GM21529 (cell line): ENCODE data around the gene BPIFB2.

Experiments used
- ATAC-seq: cut with Tn5 transposase; IDR thresholded peaks from one replicate; pipeline ENCODE4 v1.9.1; 2021; ENCODE audit not compliant: unreplicated experiment

The BPIFB2 gene

DNA sequence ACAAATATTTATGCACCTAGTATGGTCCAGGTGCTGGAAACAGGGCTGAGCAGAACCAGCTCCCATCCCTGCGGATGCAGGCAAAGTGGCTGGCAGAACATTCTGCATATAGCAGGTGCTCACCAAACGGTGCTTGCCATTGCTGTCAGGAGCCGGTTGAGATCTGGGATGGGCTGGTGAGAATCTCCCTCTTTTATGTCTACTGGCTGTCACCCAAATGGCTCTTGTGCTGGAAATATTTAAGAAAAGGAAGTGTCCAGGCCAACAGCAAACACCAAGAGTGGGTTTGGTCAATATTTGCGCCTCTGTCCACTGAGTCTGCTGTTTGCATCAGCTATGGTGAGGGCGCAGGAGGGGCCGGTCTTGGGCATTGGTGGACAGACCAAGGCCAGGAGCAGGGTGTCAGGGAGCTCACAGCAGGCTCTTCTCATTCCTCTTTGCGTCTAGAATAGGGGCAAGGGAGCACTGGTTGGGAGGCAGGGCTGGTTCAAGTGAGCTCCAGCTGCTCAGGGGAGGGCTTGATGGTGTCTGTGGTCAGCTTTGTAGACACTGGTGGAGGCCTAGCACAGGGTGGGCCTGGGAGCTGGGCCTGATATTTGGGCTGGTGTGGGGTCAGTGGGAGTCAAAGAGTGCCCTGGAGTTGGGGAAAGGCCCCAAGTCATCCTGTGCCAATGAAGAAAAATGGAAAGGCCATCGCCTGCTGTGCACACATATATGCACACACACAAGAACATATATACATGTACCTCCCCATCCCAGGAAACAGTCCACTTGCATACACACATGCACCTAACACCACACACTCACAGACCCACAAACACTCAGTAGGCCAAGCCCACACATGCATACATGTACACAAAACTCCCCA, 1.4 kb upstream of the BPIFB2 start:
- ATAC-seq: no peak

DNA sequence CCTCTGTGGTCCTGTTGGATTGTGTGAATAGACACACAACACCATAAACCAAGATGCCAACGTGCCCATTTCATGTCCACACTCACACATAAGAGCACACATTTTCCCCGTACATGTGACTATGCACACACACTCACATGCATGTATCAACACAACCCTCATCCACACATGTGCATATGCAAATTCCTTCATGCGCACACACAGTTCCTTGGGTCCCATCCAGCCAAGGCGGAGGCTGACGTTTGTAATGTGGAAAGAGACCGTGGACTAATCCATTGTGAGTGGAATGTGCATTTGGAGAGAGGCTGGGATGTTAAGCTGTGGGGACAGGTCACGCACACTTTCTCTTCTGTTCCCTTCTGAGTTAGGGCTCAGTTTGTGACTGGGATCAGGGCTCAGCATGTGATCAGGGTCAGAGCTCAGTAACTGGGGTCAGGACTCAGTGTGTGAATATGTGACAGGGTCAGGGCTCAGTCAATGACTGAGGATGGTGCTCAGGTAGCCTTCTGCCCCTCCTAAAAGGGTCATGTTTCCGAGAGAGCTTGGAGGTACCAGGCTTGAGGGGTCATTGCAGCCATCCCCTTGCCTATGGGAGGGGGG, 628 bp upstream of the BPIFB2 start:
- no peak for ATAC-seq

GRCh38 chr20:33008336-33009213, 1.1 kb downstream of the BPIFB2 start:
- no peak for ATAC-seq

GRCh38 chr20:33009214-33010132, 2.0 kb downstream of the BPIFB2 start:
- no peak for ATAC-seq

DNA sequence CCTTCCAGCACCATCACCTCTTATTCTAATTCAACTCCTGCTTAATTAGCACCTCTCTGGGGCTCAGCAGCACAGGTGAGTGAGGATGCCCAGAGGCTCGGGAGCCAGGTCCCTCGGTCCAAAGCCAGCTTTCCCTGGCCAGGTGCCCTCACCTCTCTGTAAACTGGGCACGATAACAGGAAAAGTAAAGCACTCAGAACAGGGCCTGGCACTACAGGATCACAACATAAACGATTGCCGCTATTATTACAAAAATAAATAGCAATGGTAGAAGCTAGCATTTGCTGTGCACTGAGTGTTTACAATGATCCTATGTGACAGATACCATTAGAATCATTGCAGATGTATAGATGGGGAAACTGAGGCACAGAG, 2.6 kb downstream of the BPIFB2 start:
- ATAC-seq: no peak

- no peak for ATAC-seq
Measured at GRCh38 chr20:33010674-33011449, 3.4 kb downstream of the BPIFB2 start.

DNA sequence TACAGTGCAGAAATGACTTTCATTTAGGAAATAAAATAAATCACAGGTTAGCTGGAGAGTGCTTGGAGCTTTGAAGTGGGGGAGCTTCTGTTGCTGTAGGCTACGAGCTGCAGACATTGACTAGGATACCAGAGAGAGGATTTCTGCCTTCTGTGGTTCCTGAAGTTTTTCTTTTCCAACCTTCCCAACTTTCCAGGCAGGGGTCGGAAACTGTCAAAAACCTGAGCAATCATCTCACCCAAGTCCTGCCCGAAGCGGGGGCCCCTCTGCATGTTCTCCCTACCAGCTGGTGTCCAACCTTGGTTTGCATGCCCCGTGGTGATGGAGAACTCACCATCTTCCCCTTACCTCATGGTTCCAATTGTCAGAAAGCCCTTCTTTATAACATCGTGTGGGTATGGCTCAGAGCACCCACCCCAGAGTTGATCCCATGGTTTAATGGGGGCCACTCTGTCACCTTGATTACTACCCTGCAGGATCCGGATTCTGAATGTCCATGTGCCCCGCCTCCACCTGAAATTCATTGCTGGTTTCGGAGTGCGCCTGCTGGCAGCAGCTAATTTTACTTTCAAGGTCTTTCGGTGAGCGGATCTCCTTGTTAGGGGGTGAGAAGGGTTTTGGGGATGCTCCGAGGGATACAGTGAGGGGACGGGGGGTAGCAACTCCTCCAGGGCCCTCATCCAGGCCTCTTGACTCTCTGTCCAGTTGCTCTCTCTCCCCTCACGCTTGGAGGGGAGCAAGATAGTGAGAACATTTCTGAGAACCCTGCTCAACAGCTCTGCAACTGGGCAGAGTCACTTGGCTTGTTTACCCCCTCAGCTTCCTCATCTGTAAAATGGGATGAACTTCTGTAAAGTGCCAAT, 5.1 kb downstream of the BPIFB2 start:
- ATAC-seq: no peak

- ATAC-seq: no peak
Measured at GRCh38 chr20:33013701-33014326, 6.3 kb downstream of the BPIFB2 start.

- no peak for ATAC-seq
Measured at GRCh38 chr20:33014336-33015113, 7.0 kb downstream of the BPIFB2 start.

DNA sequence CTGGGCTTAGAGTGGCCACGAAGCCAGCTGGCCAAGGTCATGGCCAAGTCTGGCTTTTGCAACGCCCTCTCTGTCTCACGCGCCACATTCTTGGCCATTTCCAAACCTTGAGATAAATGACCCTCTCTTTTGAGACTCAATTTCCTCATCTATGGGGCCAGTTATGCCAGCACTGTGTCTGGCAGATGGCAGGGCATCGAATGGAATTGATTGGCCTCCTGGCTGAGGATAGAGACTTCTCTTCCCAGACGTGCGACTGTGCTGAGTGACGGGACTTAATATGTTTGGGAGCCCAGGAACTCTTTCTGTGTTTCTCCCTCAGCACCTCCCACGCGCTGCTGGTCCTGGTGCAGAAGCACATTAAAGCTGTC, 7.6 kb downstream of the BPIFB2 start:
- no peak for ATAC-seq

DNA sequence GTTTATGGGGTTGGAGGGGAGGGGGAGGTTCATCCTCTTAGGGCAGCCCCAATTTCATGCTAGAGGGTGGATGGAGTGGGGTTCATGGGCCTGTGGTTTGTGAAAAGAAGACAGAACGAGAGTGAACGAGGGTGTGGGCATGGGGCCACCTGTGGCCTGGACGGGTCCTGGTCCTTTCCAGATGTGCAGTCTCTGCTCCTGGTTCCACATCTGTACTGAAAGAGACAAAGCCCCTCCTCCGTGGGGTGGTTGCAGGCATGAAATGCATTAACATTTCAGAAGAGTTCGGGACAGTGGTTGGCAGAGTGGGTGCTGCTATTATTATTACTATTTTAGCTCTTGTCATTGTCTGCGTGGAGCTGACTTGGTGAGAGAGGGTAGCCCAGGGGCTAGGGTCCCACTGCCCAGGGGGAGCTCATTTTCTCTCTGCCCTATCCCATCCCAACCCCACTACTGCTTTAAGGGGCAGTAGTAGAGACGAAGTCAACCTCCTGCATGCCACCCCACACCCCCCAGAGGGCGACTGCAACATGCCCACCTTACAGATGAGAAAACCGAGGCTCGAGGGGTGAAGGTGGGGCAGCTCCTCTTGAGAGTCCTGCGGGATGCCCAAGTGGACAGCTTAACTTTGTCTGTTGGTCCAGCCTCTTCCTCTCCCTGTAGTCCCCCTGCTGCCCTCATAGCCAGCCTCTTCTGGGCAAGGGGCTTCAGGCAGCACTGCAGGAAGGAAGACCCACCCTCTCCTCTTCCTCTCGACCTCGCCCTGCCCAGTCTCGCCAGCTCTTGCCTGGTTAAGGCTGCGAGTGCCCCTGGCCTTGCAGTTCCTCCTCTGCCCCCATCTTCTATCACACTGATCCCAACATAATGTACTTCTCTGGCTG, 8.4 kb downstream of the BPIFB2 start:
- no peak for ATAC-seq

DNA sequence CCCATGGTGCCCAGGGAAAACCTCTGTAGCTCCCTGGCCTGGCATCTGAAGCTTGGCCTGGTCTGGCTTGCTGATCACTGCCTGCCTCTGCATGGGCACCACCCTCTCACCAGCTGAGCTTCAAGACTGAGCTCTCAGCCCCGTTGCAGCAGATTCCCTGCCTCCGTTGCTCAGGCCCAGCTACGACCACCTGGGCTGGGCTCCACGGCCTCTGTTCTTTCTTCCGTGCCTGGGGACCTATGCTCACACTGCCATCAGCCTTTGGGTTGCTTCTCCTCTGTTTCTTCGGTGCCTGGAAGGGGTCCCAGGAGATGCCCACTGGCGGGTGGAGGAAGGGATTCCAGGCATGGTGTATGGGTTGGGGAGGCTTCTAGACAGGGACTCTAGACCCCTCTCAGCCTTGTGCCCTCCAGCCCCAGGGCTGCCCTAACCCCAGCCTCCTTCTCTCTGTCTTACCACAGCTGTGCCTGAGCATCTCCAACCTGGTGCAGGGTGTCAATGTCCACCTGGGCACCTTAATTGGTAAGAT, 9.1 kb downstream of the BPIFB2 start:
- ATAC-seq: no peak

GRCh38 chr20:33017542-33017941, 10.0 kb downstream of the BPIFB2 start:
- no peak for ATAC-seq

GRCh38 chr20:33018169-33018931, 10.8 kb downstream of the BPIFB2 start:
- no peak for ATAC-seq

DNA sequence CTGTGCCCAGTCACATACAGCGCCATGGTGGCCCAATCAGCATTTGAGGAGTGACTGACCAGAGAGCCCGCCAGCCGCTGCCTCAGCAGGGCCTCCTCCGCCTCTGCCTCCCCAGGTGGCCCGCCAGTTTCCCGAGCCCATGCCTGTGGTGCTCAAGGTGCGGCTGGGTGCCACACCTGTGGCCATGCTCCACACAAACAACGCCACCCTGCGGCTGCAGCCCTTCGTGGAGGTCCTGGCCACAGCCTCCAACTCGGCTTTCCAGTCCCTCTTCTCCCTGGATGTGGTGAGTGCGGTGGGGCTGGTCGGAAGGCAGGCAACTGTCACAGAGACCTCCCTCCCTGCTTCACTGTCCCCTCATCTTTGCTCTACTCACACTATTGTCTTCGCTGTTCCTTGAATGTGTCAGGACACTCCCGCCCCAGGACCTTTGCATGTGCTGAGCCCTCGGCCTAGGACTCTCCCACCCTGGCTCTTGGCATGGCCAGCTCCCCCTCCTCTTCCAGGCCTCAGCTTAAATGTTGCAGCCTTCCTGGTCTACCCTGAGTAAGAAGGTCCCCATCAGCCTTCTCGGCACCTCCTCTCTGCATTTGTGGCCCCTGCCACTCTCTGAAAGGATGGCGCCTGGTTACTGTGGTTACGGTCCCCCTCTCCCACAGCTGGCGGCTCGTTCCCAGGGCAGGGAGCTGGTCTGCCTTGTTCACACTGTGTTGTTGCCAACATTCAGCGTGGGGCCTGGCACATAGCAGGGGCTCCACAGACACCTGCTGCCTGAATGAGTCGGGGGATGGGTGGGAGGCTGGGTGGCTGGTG, 12.2 kb downstream of the BPIFB2 start:
- ATAC-seq: no peak
